ENCODE results near the gene TRIM13.

- TF ChIP-seq CTCF (IDR thresholded peaks at IDR 0.05) (no peak), POLR2A (IDR thresholded peaks at IDR 0.05) (no peak), POLR2AphosphoS5 (IDR thresholded peaks at IDR 0.05) (no peak)
Observed at GRCh38 chr13:50033725-50034124, 36.9 kb downstream of the TRIM13 start.
